EH (cell line): ENCODE measurements around the gene AK6.
"Not testable (repeated sequence)": the region's sequence is repeated elsewhere in the genome, so short reads cannot be mapped to it uniquely, and the experiment has no call there.

Experiments
- DNase-seq: peaks from one replicate; pipeline ENCODE4 v3.0.0-alpha.2; 2015; ENCODE audit warnings: low read depth

AK6 gene

DNA sequence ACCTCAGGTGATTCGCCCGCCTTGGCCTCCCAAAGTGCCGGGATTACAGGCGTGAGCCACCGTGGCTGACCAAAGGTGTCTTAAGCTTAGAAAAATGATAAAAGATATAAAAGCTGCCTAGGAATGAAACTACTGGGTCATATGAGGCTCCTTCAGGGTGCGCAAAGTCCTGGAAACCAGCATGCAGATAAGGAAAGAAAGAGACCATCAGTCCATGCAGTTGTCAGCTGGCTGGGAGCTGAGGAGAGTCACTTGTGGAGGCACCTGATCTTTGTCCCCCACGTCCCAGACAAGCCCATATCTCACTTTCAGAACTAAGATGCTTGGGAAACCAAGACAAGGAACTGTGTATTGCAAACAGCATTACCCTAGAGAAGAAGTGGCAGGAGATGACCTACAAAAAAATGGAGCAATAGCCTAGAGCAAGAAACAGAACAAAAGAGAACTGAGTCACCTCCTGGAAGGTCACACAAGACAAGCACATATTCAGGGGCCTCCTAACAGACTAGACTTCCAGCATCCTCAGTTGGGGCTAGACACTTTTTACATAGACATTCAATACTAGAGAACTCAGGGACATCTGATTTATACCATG is 33.9 kb downstream of the AK6 start:
- DNase-seq, result peak; percentile 7

DNA sequence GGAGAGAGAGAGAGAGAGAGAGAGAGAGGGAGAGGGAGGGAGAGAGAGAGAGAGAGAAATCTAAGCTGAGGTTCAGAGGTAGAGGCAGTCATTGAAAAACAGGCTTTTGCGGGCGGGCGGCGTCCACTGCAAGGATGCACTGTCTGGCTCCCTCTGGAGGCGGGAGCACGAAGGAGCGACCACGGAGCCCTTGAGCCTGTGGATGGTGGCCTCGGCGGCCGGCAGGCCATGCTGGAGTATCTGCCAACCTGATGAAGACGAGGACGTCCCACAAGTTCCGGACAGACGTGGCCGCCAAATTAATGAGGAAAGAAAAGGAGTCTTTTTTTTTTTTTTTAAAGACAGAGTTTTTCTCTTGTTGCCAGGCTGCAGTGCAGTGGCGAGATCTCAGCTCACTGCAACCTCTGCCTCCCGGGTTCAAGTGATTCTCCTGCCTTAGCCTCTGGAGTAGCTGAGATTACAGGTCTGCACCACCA is 34.5 kb downstream of the AK6 start:
- DNase-seq, result peak; percentile 81

DNA sequence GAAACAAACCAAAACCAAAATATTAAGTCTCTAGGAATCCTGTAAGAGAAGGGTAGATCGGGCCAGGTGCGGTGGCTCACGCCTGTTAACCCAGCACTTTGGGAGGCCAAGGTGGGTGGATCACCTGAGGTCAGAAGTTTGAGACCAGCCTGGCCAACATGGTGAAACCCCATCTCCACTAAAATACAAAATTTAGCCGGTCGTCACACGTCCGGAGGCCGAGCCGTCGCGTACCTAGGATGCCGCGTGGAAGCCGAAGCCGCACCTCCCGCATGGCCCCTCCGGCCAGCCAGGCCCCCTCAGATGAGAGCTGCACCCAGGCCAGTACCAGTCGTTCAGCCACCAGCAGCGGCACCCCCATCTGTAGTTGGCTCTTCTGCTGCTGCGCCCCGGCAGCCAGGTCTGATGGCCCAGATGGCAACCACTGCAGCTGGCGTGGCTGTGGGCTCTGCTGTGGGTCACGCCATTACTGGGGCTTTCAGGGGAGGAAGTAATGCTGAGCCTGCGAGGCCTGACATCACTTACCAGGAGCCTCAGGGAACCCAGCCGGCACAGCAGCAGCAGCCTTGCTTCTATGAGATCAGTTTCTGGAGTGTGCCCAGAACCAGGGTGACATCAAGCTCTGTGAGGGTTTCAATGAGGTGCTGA is 35.5 kb downstream of the AK6 start:
- not testable (repeated sequence) for DNase-seq

DNA sequence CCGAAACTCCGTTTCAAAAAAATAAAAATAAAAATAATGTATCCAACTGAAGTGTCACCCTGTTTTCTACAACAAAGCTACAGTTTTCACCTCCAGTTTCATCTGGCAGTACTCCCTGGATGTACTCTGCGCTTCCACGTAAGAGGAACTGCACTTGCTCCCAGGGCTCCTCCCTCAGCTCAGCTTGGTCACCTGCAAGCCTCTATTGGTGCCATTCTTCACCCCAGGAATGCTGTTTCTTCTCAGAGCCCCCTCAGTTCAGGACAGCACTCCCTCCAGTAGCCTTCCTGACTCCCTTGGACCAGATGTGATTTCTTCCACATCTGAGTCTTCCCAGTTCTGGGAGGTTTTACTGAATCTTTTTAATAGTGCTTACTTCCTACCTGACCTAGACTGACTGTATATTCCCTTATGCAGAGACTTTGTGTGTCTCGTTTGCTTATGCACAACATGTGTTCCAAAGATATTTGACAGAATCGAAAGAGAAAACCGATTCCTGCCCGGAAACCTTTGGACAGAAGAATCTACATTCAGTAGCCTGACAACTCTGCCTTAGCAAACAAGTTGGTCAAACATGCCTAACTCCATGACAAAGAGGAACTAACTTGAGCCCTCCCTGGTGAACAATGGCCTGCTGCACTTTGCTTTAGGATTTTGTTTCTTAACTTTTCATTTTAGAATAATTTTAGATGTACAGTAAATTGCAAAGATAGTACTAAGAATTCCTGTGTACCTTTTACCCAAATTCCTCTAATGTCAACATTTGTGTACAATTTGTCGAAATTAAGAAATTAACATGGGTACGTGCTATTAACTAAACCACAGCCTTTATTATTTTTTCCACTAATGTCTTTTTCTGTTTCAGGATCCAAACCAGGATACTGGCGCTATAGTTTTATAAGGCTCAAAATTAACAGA is 37.5 kb downstream of the AK6 start:
- no peak for DNase-seq

DNA sequence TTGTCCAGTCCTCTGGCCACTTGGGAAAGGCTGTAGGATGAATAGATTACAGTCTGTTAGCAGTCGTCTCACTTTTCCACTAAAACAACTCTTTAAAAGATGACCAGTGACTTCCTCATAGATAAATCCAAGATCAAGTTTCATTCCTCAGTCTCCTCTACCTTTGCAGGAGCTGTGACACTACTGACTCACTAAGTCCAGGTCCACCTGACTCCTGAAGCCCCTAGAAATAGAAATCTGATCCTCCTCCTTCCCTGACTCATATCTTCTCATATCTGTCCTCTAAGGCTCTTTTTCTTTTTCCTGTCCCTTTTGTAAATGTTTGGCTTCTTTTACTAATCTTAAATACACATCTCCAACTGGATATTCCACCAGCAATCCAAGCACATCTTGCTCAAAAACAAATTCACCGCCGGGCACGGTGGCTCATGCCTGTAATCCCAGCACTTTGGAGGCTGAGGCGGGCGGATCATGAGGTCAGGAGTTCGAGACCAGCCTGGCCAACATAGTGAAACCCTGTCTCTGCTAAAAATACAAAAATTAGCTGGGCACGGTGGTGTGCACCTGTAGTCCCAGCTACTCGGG is 39.3 kb downstream of the AK6 start:
- DNase-seq, result no peak

DNA sequence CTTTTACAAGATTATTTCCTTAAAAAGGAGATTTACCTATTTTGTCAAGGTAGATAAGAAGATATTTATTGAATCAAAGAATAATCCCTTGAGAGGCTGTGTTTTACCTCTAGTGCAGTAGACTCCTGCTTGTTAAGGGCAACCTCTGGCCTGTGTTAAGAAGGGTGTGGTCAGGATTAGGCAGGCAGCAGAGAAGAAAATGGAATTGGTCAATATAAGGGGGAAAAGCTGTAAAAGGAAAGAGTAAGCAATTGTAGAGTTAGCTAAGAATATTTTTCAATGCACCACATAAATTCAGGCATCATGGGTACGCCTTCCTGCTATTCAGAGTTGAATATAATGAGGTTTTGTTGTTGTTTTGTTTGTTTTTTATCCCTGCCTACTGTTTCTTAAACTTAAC is 43.0 kb downstream of the AK6 start:
- DNase-seq, result no peak

DNA sequence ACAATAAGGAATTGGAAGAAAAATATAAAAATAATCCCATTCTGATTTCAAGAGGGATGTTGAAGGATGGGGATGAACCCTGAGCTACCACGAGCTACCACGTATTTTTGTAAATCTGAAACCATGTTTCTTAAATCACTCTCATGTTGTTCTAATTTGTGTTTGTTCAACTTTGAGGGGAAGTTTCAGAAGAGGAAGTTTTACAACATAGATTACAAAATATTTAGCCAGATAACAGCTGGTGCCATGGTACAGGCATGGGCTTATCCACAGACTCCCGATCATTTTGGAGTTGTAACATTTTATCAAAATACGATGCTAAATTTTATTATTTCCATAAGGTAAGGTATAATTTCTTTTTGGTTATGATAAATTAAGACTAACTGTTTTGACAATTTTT is 51.9 kb downstream of the AK6 start:
- no peak for DNase-seq

DNA sequence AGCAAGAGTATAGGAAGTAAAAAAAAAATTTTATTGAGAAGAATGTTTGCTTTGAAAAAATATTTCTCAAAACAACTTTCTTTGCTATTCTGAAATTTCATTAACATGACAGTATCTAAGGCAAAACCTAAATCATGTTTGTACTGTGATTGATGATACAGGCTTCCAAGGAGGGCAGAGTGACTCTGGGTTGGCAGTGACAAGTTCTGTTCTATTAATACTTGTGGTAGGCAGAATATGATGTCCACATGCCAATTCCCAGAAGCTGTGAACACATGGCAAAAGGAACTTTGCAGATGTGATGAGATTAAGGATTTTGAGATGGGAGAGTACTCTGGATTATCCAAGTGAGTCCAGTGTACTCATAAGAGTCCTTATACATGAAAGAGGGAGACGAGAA is 53.3 kb downstream of the AK6 start:
- no peak for DNase-seq

DNA sequence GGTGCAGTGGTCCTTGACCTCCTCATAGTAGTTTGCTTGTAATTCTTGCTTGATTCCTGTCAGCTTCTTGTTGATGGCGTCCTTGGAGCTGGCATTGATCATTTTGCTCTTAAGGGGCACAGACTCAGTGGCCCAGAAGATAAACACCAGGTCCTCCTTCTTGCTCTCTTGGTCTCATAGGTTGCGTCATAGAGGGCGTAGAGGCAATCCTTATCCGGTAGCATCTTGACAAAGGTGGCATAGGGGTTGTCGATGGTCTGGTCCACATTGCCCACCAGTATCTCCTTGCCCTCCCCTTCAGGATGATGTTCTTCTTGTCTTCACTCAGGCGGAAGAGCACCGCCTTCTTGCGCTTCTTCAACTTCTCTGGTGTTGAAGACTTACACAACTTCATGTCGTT is 55.9 kb downstream of the AK6 start:
- DNase-seq, result no peak

DNA sequence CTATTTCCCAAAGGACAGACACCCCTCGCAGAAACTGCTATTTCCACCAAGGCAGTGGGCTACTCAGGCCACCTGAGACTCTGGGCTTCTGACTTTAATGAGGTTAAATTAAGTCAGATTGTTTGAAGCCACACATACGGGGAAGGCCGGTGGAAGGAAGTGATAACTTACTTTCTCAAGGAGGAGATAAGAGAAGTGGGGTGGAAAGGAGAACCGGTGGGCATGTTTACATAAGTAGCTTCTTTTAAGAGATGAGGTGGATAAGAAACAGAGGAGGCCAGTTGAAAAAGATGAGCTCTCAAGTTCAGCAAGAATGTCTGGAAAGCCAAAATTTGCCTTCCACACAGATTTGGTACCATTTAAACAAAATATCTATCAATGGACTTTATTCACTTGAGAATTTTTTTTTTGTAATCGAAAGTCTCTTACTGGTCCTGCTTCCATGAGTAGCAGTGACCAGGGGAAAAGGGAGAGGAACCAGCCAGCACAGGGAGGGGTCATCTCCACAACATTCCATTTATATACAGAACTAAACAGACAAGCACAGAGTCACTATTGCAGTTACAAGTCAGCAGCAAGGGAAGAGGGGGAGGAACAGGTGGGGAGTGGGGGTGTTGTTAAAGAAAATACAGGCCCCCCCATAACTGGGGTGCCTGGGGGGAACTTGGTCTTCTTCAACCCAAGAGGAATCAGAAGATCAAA is 56.7 kb downstream of the AK6 start:
- no peak for DNase-seq

DNA sequence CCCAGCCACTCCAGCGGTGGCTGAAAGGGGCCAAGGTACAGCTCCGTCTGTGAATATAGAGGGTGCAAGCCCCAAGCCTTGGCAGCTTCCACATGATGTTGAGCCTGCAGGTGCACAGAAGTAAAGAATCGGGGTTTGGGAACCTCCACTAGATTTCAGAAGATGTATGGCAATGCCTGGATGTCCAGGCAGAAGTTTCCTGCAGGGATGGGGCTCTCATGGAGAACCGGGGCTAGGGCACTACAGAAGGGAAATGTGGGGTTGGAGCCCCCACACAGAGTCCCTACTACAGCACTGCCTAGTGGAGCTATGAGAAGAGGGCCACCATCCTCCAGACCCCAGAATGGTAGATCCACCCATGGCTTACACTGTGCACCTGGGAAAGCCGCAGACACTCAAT is 59.9 kb downstream of the AK6 start:
- no peak for DNase-seq

DNA sequence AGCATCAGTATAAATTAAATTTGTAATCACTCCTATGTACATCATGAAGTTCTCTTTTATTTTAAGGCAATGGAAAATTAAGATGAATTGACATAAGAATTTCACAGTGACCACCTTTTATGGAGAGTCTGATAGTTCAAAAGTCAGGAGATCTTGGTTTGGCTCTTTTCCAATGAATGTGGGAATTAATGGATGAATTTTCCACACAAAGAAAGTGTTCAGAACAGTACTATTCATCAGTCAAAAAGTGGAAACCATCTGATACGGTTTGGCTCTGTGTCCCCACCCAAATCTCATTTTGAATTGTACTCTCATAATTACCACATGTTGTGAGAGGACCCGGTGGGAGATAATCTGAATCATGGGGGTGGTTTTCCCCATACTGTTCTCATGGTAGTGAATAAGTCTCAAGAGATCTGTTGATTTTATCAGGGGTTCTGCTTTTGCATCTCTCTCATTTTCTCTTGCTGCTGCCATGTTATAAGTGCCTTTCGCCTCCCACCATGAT is 61.2 kb downstream of the AK6 start:
- DNase-seq, result no peak

DNA sequence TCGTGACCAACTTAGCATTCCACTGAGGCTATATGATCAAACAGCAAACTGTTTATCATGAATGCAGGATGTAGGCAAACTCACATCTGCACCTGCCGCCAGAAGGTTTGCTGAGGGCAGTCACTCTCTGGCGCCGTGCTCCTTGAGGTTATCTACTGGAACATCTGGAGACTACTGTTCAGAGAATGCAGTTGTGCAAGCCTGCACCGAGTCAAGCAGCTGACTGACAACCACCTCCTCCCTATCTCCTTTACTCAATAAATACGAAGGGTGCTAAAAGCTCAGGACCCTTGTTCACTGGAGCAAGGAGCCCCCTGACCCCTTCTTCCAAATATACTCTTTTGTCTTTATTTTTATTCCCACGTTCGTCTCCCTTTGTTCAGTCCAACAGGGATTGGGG is 63.8 kb downstream of the AK6 start:
- no peak for DNase-seq
